PFSK-1 (cell line): ENCODE measurements around the gene ERFL.

Experiments used
- POLR2AphosphoS5 ChIP-seq: IDR thresholded peaks from 2 replicates; pipeline ENCODE4 v1.6.1; 2012; ENCODE audit warnings: low read depth, mild to moderate bottlenecking, control low read depth, low read length, moderate library complexity
- REST ChIP-seq, 2 experiments: IDR thresholded peaks; 2 replicates each; pipeline versions ENCODE4 v1.6.1 to v1.8.0; 2011 to 2012; ENCODE audit warnings: low read depth in 2 of 2, low read length in 2 of 2, control low read depth in 1 of 2, inconsistent platforms in 1 of 2, mild to moderate bottlenecking in 1 of 2, moderate library complexity in 1 of 2; ENCODE audit not compliant: insufficient read depth in 1 of 2
- SIN3A ChIP-seq: IDR thresholded peaks from 2 replicates; pipeline ENCODE4 v1.6.1; 2012; ENCODE audit warnings: mild to moderate bottlenecking, low read length, moderate library complexity, borderline replicate concordance; ENCODE audit not compliant: insufficient read depth
- TAF1 ChIP-seq: IDR thresholded peaks from 2 replicates; pipeline ENCODE4 v1.6.1; 2012; ENCODE audit warnings: low read length, control low read depth, borderline replicate concordance; ENCODE audit not compliant: insufficient read depth

- TF ChIP-seq SIN3A (no peak), REST (IDR thresholded peaks at IDR 0.05; ENCODE audit: insufficient read depth in 1 of 2, low read depth in 2 of 2, low read length in 2 of 2) (no peak), TAF1 (no peak), POLR2AphosphoS5 (no peak)
Observed at GRCh38 chr19:41912899-41913537, 15.2 kb downstream of the ERFL start.
